Fibroblast of lung (primary cell): Measurements from ENCODE around the gene GRAP. TPM values are rescaled to one million over a fixed set of nuclear protein-coding genes. Genes with fewer than 3 reads are reported as not detected.

ENCODE experiments used
- DNase-seq, 2 donors: peaks; one replicate each; pipeline versions ENCODE4 v3.0.0 to v3.0.0-alpha.2; 2010; ENCODE audit warnings: low read depth in 2 of 2
- H2AFZ ChIP-seq: 2 replicates; pipeline ENCODE4 v1.5.1; 2012; ENCODE audit warnings: low read length, control low read depth, inconsistent platforms
- H3K27ac ChIP-seq: 2 replicates; pipeline ENCODE4 v1.5.1; 2011; ENCODE audit warnings: low read length, control low read depth; ENCODE audit not compliant: insufficient read depth
- H3K27me3 ChIP-seq: 2 replicates; pipeline ENCODE4 v1.5.1; 2011; ENCODE audit warnings: mild to moderate bottlenecking, low read length; ENCODE audit not compliant: control insufficient read depth, insufficient read depth
- H3K36me3 ChIP-seq: 2 replicates; pipeline ENCODE4 v1.5.1; 2011; ENCODE audit warnings: low read length; ENCODE audit not compliant: control insufficient read depth, insufficient read depth
- H3K4me1 ChIP-seq: 2 replicates; pipeline ENCODE4 v1.5.1; 2011; ENCODE audit warnings: low read length; ENCODE audit not compliant: control insufficient read depth, insufficient read depth; ENCODE audit errors: extremely low read depth
- H3K4me2 ChIP-seq: 2 replicates; pipeline ENCODE4 v1.5.1; 2011; ENCODE audit warnings: low read length, control low read depth; ENCODE audit not compliant: insufficient read depth; ENCODE audit errors: extremely low read depth
- H3K4me3 ChIP-seq, 4 experiments: fragments of 200-600 bp in 1 of 4; sonication (generic) in 1 of 4; replicated peaks in 1 of 4; 2 replicates each; pipeline ENCODE4 v1.5.1; 2011 to 2016; ENCODE audit warnings: low read length in 4 of 4, low read depth in 3 of 4, mild to moderate bottlenecking in 3 of 4, control low read depth in 2 of 4, inconsistent platforms in 1 of 4, mixed read lengths in 1 of 4; ENCODE audit not compliant: insufficient read depth in 1 of 4; ENCODE audit errors: control extremely low read depth in 1 of 4
- H3K79me2 ChIP-seq: 2 replicates; pipeline ENCODE4 v1.5.1; 2012; ENCODE audit warnings: mild to moderate bottlenecking, low read length, inconsistent platforms; ENCODE audit not compliant: control insufficient read depth, insufficient read depth
- H3K9ac ChIP-seq: 2 replicates; pipeline ENCODE4 v1.5.1; 2011; ENCODE audit warnings: mild to moderate bottlenecking, low read length, control low read depth; ENCODE audit not compliant: insufficient read depth
- H3K9me3 ChIP-seq: 2 replicates; pipeline ENCODE4 v1.5.1; 2012; ENCODE audit warnings: low read depth, low read length; ENCODE audit not compliant: control insufficient read depth, insufficient read depth
- H4K20me1 ChIP-seq: 2 replicates; pipeline ENCODE4 v1.5.1; 2011; ENCODE audit warnings: low read length; ENCODE audit not compliant: control insufficient read depth, insufficient read depth; ENCODE audit errors: extremely low read depth
- EZH2 ChIP-seq: IDR thresholded peaks from 2 replicates; pipeline ENCODE4 v1.5.1; 2012; ENCODE audit warnings: low read length, control low read depth, mild to moderate bottlenecking; ENCODE audit errors: missing control alignments
- polyA plus RNA-seq, 2 donors: library from polyadenylated mRNA; depleted of rRNA in 1 of 2; stranded (reverse) in 1 of 2; unstranded in 1 of 2; fragments of >200 nt; gene quantifications; 2 replicates each; pipeline ENCODE4 v1.2.1, GENCODE V29; 2011 to 2012; ENCODE audit warnings: missing spikeins in 1 of 2
- total RNA-seq: library from RNA; depleted of rRNA; stranded (reverse); fragments of >200 nt; gene quantifications from 2 replicates; pipeline ENCODE4 v1.2.1, GENCODE V29; 2014
- TF ChIP-seq, protein P1 (sequence below), 2 donors: IDR thresholded peaks in 1 of 2; conservative IDR thresholded peaks in 1 of 2; 1 replicate in 1 of 2; 2 replicates in 1 of 2; pipeline ENCODE4 v1.5.1; 2011 to 2012; ENCODE audit warnings: low read length in 2 of 2, control low read depth in 1 of 2, inconsistent platforms in 1 of 2, low read depth in 1 of 2, mild to moderate bottlenecking in 1 of 2

GRAP gene
- total and polyA plus RNA-seq, 2 donors (not counting 1 experiment from before 2014, with no cell fraction given), result 0.10 TPM; not detected in 1

- TF ChIP-seq, protein P1, sequence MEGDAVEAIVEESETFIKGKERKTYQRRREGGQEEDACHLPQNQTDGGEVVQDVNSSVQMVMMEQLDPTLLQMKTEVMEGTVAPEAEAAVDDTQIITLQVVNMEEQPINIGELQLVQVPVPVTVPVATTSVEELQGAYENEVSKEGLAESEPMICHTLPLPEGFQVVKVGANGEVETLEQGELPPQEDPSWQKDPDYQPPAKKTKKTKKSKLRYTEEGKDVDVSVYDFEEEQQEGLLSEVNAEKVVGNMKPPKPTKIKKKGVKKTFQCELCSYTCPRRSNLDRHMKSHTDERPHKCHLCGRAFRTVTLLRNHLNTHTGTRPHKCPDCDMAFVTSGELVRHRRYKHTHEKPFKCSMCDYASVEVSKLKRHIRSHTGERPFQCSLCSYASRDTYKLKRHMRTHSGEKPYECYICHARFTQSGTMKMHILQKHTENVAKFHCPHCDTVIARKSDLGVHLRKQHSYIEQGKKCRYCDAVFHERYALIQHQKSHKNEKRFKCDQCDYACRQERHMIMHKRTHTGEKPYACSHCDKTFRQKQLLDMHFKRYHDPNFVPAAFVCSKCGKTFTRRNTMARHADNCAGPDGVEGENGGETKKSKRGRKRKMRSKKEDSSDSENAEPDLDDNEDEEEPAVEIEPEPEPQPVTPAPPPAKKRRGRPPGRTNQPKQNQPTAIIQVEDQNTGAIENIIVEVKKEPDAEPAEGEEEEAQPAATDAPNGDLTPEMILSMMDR (conservative IDR thresholded peaks at IDR 0.05 in 1 of 2, IDR thresholded peaks at IDR 0.05 in 1 of 2; ENCODE audit: low read depth in 1 of 2, low read length in 2 of 2), result no peak
- no peak for TF ChIP-seq EZH2
- Histone ChIP-seq H3K9me3 (no peaks in the 10 kb centered on the region), H3K36me3 (no peaks in the 10 kb centered on the region), H3K4me3 (no peak overlapping the region), H4K20me1 (no peaks in the 10 kb centered on the region), H3K4me1 (no peaks in the 10 kb centered on the region), H3K9ac (no peak overlapping the region), H3K27me3 (no peaks in the 10 kb centered on the region), H3K27ac (no peak overlapping the region), H3K4me2 (no peak overlapping the region), H2AFZ (no peak overlapping the region), H3K79me2 (no peaks in the 10 kb centered on the region)
- peak in 1 of 2 donors; percentile 10 for DNase-seq
These were observed 32.7 kb downstream of the GRAP start for GRCh38 chr17:19013806-19014627.

- Histone ChIP-seq H3K36me3 (no peaks in the 10 kb centered on the region), H3K27ac (no peak overlapping the region), H3K4me2 (no peak overlapping the region), H3K4me1 (no peaks in the 10 kb centered on the region), H3K9ac (no peak overlapping the region), H3K4me3 (no peak overlapping the region), H3K27me3 (no peaks in the 10 kb centered on the region), H3K9me3 (no peaks in the 10 kb centered on the region), H2AFZ (no peak overlapping the region), H3K79me2 (no peaks in the 10 kb centered on the region), H4K20me1 (no peaks in the 10 kb centered on the region)
- no peak for DNase-seq
- TF ChIP-seq, protein P1 (conservative IDR thresholded peaks at IDR 0.05 in 1 of 2, IDR thresholded peaks at IDR 0.05 in 1 of 2; ENCODE audit: low read depth in 1 of 2, low read length in 2 of 2), result no peak
- TF ChIP-seq EZH2, result no peak
These were observed 33.5 kb downstream of the GRAP start for GRCh38 chr17:19013226-19013625.

GRCh38 chr17:19012171-19013080, 34.3 kb downstream of the GRAP start:
- Histone ChIP-seq H4K20me1 (no peaks in the 10 kb centered on the region), H2AFZ (no peak overlapping the region), H3K4me1 (no peaks in the 10 kb centered on the region), H3K4me3 (no peak overlapping the region), H3K79me2 (no peaks in the 10 kb centered on the region), H3K27me3 (no peaks in the 10 kb centered on the region), H3K4me2 (no peak overlapping the region), H3K9me3 (no peaks in the 10 kb centered on the region), H3K27ac (no peak overlapping the region), H3K9ac (no peak overlapping the region), H3K36me3 (no peaks in the 10 kb centered on the region)
- DNase-seq, result no peak
- TF ChIP-seq, protein P1 (conservative IDR thresholded peaks at IDR 0.05 in 1 of 2, IDR thresholded peaks at IDR 0.05 in 1 of 2; ENCODE audit: low read depth in 1 of 2, low read length in 2 of 2), result no peak
- TF ChIP-seq EZH2, result no peak
